Mucosa of gallbladder (tissue), 1 donor: Measurements from ENCODE around the gene THEM5. TPM values are rescaled to one million over a fixed set of nuclear protein-coding genes. Genes with fewer than 3 reads are reported as not detected.

Experiments
- DNase-seq: peaks from one replicate; pipeline ENCODE4 v3.0.0-alpha.2; 2020; ENCODE audit warnings: low spot score
- total RNA-seq: library from RNA; stranded (reverse); gene quantifications from one replicate; pipeline ENCODE4 v1.2.1, GENCODE V29; 2021
- donor health status: DM: no; HTN: no; CAD: no.

The THEM5 gene
- total RNA-seq, 1 donor from 2014 or later, result not detected

DNA sequence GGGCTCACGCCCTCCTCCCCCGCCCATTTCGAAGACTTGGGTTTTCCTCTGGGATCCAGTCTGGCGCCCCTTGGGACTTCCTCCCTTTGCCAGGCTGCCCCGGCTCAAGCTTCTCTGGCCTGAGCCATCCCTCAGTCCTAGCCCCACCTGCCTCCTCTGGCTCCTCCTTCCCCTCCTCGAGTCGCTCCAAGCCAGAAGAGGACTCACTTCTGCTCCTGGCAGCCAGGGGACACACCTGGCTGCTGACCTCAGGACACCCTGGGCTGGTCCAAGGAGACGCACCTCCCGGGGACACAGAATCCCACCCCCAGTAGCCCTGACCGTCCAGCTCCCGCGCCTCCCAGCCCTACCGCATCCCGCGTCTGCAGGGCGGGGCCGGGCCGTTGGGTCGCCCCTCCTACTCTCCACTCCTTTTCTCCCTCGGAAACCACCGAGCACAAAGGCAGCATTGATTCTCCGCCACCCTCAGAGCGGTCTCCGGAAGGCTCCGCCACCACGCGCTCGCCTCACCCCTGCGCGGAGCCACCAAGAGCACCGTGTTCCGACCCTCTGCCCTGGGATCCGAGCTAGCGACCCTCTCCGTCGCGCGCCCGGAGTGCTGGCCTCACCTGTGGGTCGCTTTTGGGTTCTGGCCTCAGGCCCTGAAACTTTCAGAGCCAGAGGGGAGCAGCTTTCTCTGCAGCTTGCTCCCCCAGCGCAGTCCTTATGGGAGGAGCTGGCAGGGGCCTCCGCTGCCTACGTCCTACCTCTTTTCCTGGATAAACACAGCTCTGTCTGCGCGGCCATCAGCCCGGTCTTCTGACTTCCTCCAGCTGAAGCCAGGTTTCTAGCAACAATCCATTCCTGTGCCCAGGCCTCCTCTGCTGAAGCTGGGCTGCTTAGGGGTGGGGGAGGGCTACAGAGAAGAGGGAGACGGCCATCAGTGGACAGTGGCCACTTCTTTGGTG, 13.8 kb downstream of the THEM5 start, which contains the start of gene C2CD4D:
Gene C2CD4D, minus strand, starts transcription at position 364 of the 947 bp plus-strand sequence. CDS start 831 bp downstream, outside the sequence.
- peak; percentile 76 for DNase-seq

DNA sequence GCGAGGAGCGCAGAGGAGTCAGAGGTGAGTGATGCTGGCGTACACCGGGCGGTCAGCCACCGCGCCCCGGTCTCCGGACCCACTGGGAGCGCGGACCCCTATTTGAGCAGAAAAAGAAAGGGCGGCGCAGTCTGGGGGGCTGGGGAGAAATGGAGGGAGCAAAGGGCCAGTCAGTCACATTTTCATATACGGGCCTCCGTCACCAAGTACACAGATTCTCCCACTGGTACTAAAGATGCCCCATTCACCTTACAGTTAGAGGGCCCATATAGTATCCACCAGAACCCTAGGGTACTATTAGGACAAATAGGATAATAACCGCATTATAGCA, 14.5 kb downstream of the THEM5 start:
- DNase-seq, result no peak

DNA sequence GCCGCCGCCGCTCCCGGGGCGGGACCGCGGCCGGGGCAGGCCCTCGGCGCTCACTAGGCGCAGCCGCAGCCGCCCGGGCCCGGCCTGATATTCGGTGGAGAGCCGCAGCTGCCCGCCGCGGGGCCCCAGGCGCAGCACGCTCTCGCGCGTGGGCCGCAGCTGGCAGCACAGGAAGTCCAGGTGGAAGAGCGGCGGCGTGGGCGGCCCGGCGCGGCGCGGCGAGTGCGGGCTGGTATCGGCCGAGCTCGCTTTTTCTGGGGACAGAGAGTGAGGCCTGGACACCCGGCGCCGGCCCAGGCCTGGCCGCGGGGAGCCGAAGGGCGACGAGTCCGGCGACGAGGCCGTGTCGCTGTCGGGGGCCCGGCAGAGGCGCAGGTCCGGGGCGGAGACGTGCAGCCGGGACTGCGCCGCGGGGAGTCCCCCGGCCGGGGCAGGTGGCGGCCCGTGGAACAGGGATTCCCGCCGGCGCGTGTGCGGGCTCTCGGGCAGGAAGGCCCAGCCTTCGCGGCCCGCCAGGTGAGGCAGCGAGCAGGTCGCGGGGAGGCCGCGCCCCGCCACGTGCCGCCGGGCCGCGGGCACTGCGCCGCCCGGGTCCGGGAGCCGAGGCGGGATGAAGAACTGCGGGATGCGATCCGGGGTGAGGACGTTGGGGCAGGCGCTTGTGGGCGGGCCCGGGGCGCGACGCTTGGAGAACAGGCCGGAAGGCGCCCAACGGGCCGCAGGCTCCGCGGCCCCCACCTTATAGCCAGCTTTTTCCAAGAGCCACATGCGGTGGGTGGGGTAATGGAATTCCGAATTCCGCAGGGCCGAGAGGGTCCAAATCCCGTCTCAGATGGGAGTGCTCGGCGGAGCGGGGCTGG, 15.1 kb downstream of the THEM5 start:
- no peak for DNase-seq

- no peak for DNase-seq
Measured at GRCh38 chr1:151837884-151838221, 15.7 kb downstream of the THEM5 start.

DNA sequence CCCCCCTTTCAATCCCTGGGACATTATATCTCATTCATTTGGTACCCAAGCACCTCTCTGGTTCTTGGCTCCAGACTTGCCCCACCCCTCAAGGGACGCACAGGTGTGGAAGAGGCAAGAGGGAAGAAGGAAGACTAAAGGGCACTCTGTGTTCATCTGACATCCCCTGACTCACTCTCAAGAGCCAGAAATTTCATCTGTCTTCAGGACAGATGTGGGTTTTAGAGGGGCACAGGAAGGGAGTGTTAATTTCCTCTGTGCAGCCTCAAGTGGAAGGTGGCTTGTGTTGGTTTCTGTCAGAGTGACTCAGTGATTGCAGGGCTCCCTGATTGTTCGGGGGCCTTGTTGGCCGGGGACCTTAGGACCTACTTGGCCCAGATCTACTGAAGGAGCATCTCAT, 16.3 kb downstream of the THEM5 start:
- DNase-seq, result no peak

- DNase-seq, result no peak
Measured at GRCh38 chr1:151835596-151835995, 17.9 kb downstream of the THEM5 start.

- no peak for DNase-seq
Measured at GRCh38 chr1:151834239-151834638, 19.3 kb downstream of the THEM5 start.

DNA sequence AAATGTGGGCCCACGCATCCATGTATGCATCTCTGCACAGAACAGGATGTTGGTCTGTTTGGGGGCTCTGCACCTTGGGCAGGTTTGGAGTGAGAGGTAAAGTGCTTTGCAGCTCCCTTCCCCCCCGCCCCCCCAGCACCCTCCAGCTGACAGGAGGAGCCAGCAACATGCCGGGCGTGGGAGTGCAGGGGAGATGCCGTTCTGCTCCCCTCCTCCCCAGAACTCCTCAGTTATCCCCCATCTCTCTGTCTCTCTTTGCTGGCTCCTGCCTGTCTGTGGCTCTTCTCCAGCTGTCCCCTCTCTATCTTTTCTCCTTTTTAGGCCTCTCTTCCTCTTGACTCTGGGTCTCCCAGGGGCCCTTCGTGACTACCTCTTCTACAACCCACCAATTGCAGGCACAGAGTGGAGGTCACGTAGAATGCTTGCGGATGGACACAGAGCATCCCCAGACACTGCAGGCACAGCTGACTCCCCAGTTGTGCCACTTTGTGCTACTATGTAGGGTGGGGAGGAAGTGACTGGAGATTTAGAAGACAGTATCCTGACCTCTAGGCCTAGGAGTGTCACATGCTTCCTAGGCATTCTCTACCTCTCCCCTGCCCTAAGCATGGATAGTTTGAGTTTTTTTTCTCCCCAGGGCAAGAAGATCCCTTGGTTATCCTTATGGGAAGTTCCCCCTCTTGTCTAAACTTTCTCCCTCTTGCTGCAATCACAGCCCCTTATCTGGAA, 20.2 kb downstream of the THEM5 start:
- no peak for DNase-seq

DNA sequence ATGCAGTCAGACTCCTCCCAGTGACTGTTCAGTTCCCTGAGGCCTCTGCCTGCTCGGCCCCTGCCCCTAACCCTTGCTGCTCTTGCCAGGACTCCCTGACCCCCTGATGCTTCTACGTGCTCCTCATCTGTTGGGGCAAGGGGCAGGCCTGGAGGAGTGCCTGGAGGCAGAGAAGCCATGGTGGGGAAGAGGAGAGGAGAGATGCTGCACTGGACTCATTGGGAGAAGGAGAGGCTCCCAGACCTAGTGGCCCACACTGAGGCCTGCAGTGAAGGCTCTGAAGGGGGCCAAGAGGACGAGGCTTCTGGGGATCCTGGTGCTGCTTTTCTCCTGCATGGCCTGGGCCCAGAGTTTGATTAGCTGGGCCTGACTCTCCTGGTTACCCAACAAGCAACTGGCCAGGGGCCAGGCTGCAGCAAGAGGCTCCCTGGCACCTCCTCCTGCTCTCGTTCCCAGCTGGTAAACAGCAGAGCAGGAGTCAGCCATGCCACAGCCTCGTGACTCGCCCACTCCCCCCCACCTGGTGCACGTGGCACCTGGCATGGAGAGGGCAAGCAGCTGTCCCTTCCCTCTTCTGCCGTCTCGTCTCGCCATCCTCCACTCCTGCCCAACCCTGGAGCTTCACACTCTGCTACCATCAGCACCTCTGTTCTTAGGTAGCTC, 21.1 kb downstream of the THEM5 start:
- DNase-seq, result peak; percentile 90

DNA sequence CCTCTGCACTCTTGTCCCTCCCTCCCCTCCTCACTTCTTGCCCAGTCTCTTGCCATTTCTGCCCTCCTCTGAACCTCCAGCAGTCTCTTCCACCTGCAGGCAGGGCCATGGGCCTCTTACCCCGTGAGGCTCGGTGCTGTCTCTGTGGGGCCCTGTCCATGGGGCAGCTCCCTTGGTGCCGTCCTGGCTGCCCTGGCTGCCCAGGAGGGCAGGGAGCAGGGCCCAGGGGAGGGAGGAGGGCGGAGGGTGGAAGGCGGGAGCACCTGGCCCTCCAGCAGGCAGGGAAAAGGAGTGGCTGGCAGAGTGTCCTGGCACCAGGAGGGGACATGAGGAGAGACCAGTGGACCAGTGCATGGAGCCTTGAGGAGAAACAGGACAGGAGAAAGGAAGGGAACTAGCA, 21.9 kb downstream of the THEM5 start, which contains the start of gene RORC:
Gene RORC, minus strand, starts transcription at position 198 of the 400 bp plus-strand sequence. Its CDS starts 38 bp downstream, at position 160.
- peak; percentile 38 for DNase-seq

DNA sequence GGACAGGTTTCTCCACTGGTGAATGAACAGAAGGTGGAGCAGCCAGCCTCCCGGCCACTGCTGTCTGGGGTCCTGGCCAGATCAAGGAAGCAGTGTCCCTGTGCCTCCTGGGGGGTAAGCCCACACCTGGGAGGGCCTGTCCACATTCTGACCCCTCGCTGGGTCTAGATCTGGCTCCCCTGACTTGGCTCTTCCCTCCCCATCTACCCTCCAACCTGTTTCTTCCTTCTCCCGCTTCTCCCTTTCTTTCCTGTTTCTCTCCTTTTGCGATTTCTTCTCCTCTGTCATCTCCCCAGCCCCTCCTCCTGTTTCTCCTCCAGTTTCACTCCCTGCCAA, 22.3 kb downstream of the THEM5 start:
- DNase-seq, result no peak

DNA sequence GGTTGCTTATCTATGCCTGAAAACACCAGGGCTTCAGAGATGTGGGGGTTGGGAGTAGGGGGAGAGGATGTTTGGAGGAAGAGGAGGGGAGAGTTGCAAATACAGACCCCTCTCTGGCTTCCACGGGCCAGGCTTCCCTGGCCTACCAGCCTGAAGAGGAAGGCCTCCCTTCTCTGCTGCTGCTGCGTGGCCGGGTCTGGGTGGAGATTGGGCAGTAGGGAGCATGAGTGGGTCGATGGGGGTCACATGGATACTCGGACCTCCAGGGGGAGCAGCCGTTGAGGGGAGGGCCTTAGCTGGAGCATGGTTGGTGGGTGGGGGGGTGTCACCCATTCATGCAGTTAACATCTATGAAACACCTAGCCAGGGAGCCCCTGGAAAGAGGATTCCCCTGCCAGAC, 23.5 kb downstream of the THEM5 start:
- DNase-seq, result no peak

DNA sequence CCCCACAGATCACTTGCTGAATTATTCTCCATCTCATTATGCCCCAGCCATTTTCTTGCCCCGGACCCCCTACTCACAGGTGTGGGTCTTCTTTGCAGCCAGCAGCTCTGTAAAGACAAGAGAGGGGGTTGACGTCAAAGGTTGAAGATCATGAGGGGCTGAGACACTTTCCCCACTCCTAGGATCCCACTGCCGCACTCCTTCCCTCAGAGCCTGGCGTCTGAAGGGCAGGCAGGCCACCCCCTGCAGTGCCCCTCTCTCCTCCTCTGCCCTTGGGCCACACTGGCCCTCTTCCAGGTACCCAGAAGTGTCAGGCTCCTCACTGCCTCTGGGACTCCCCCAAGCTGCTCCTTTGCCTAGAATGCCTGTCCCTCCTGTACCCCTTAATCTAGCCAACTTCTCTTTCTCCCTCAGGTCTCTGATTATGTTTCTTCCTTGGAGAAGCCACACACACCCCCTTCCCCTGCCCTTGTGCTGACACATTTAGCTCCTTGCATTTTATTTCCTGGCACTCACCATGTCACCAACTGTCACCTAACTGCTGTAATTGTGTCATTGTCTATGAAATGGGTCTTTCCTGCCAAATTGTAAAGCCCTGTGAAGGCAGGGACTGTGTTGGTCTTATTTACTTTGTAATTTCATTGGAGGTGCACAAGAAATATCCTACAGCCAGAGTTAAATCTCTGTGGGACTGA, 24.0 kb downstream of the THEM5 start:
- DNase-seq, result no peak

GRCh38 chr1:151828921-151829320, 24.6 kb downstream of the THEM5 start:
- DNase-seq, result peak; percentile 63

DNA sequence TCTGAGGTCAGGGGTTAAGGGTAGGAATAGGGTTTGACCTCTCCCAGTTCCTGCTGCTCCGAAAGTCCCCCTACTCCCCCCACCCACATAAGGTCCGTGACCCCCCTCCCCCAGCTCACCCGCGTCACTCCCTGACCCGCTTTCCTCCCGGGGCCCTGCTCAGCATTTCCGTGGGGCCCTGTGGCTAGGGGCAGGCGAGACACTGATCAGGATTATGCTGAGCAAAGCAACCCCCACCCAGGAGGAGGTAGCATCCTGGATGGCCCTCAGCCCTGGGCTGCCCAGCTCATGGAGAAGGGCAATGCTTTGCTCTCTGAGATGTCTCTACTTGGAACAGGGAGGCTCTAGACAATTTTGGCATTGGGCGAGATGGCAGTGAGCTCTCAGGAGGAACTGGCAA, 25.7 kb downstream of the THEM5 start:
- DNase-seq, result no peak

- no peak for DNase-seq
Measured at GRCh38 chr1:151825751-151826660, 27.5 kb downstream of the THEM5 start.

DNA sequence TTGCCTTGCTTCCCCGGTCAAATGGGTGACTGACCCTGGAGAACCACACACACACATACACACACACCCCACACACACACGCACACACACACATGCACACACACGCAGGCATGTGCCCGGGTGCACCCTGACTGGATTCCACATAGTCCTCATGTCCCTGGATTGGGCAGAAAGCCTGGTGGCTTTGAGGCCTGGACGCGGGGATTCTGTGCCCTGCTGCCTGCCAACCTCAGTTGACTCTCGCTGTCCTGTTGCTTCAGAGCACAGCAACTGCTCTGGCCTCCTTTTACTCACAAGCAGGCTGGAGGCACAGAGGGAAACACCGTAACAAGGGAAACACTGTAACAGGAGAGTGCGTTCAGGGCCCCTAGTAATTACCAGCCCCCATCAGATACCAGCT, 28.3 kb downstream of the THEM5 start:
- no peak for DNase-seq

DNA sequence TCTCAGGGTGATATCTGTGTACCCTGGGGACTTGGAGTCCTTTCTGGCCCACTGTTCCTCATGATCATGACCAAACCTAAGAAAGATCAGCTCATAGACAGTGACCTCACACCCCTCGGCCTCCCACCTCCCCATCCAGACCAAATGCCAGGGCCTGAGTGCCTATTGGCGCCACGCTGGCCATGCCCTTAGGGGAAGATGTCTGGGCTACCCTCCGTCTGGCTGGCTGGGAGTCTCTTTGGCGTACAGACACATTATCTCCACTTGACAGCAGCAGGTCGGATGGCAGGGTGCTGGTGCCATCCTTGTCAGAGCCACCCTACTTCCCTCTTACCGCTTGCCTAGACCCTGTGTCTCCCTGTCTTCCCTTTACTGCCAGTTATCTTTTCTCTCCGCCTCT, 30.3 kb downstream of the THEM5 start:
- no peak for DNase-seq

GRCh38 chr1:151822404-151822803, 31.1 kb downstream of the THEM5 start:
- no peak for DNase-seq

- peak; percentile 41 for DNase-seq
Measured at GRCh38 chr1:151820940-151821339, 32.6 kb downstream of the THEM5 start.
